ENCODE data around the gene AKR1B15. TPM values are rescaled to one million over a fixed set of nuclear protein-coding genes. Genes with fewer than 3 reads are reported as not detected.
"Not testable (repeated sequence)": the region's sequence is repeated elsewhere in the genome, so short reads cannot be mapped to it uniquely, and the experiment has no call there.

Gene AKR1B15
- total RNA-seq, 2 experiments from 2014 or later, result not detected

- Mint-ChIP-seq H3K9me3 (no peaks in the 10 kb centered on the region), H3K27me3 (peaks cover 4% of the 10 kb centered on the region)
- CTCF ChIA-PET, result interaction anchor here (1.8 kb wide), 1 partner anchor 18 kb away, joined by 6 read pairs; no protein-coding TSS in a partner anchor
These were observed 16.0 kb upstream of the AKR1B15 start for GRCh38 chr7:134532954-134533218.

GRCh38 chr7:134533288-134533771 lies 15.6 kb upstream of the AKR1B15 start:
- Mint-ChIP-seq H3K4me1 (ENCODE audit: low read depth) (no peaks in the 10 kb centered on the region), H3K4me3 (no peak overlapping the region), H3K27ac (no peak overlapping the region), H3K27me3 (peaks cover 4% of the 10 kb centered on the region), H3K9me3 (no peaks in the 10 kb centered on the region), H3K36me3 (ENCODE audit: low read depth) (no peaks in the 10 kb centered on the region)
- no peak for TF ChIP-seq CTCF (IDR thresholded peaks at IDR 0.05)
- ChIA-PET CTCF (interaction anchor here (1.1 to 1.8 kb wide), 2 partner anchors 14 to 19 kb away, joined by 3 to 6 read pairs; no protein-coding TSS in a partner anchor), POLR2A (no interaction called here)
- intact Hi-C loops (cut with micrococcal nuclease), result no loop called here
- DNase-seq, result no peak
- no peak for ATAC-seq

More at GRCh38 chr7:134532954-134533218, 16.0 kb upstream of the AKR1B15 start:
- no peak for TF ChIP-seq CTCF (IDR thresholded peaks at IDR 0.05)
- no peaks in the 10 kb centered on the region for H3K36me3 Mint-ChIP-seq (ENCODE audit: low read depth)
- DNase-seq, result no peak
- no peak overlapping the region for H3K4me3 Mint-ChIP-seq
- no peak overlapping the region for H3K27ac Mint-ChIP-seq
- POLR2A ChIA-PET, result no interaction called here
- no peak for ATAC-seq
- no peaks in the 10 kb centered on the region for H3K4me1 Mint-ChIP-seq (ENCODE audit: low read depth)
- intact Hi-C loops (cut with micrococcal nuclease), result no loop called here

GRCh38 chr7:134534633-134535032 lies 14.3 kb upstream of the AKR1B15 start:
- ChIA-PET POLR2A (no interaction called here), CTCF (interaction anchor here (1.0 kb wide), 1 partner anchor 13 kb away, joined by 3 read pairs; no protein-coding TSS in a partner anchor)
- Mint-ChIP-seq H3K27ac (no peak overlapping the region), H3K4me1 (ENCODE audit: low read depth) (no peaks in the 10 kb centered on the region), H3K27me3 (peaks cover 11% of the 10 kb centered on the region), H3K36me3 (ENCODE audit: low read depth) (no peaks in the 10 kb centered on the region), H3K9me3 (no peaks in the 10 kb centered on the region), H3K4me3 (no peak overlapping the region)
- intact Hi-C loops (cut with micrococcal nuclease), result no loop called here
- TF ChIP-seq CTCF (IDR thresholded peaks at IDR 0.05), result no peak
- no peak for DNase-seq
- no peak for ATAC-seq

- Mint-ChIP-seq H3K9me3 (no peaks in the 10 kb centered on the region), H3K4me1 (ENCODE audit: low read depth) (no peaks in the 10 kb centered on the region), H3K4me3 (no peak overlapping the region), H3K27me3 (peaks cover 10% of the 10 kb centered on the region), H3K36me3 (ENCODE audit: low read depth) (no peaks in the 10 kb centered on the region), H3K27ac (no peak overlapping the region)
- ATAC-seq (no peak), DNase-seq (no peak)
- intact Hi-C loops (cut with micrococcal nuclease), result no loop called here
- ChIA-PET CTCF (interaction anchor here (1.0 kb wide), 1 partner anchor 13 kb away, joined by 3 read pairs; no protein-coding TSS in a partner anchor), POLR2A (no interaction called here)
- no peak for TF ChIP-seq CTCF (IDR thresholded peaks at IDR 0.05)
These were observed 13.5 kb upstream of the AKR1B15 start for GRCh38 chr7:134535272-134535918.

GRCh38 chr7:134535919-134536299 lies 13.0 kb upstream of the AKR1B15 start:
- no peaks in the 10 kb centered on the region for H3K4me1 Mint-ChIP-seq (ENCODE audit: low read depth)
- no peak for TF ChIP-seq CTCF (IDR thresholded peaks at IDR 0.05)
- no peaks in the 10 kb centered on the region for H3K9me3 Mint-ChIP-seq
- ATAC-seq, result no peak
- no peak overlapping the region for H3K27ac Mint-ChIP-seq
- no peak for DNase-seq
- POLR2A ChIA-PET, result no interaction called here
- H3K36me3 Mint-ChIP-seq (ENCODE audit: low read depth), result no peaks in the 10 kb centered on the region
- H3K27me3 Mint-ChIP-seq, result peaks cover 13% of the 10 kb centered on the region
- CTCF ChIA-PET, result no interaction called here
- H3K4me3 Mint-ChIP-seq, result no peak overlapping the region
- intact Hi-C loops (cut with micrococcal nuclease), result no loop called here

- H3K27ac Mint-ChIP-seq; H3K4me3 Mint-ChIP-seq; H3K4me1 Mint-ChIP-seq (ENCODE audit: low read depth); H3K36me3 Mint-ChIP-seq (ENCODE audit: low read depth); POLR2A ChIA-PET; H3K9me3 Mint-ChIP-seq; intact Hi-C loops (cut with micrococcal nuclease); DNase-seq; ATAC-seq; CTCF ChIA-PET: not testable (repeated sequence)
- H3K27me3 Mint-ChIP-seq, result peaks cover 13% of the 10 kb centered on the region
These were observed 12.4 kb upstream of the AKR1B15 start for GRCh38 chr7:134536558-134536957.

GRCh38 chr7:134537273-134537781 lies 11.6 kb upstream of the AKR1B15 start:
- H3K27me3 Mint-ChIP-seq, result peaks cover 13% of the 10 kb centered on the region
- H3K9me3 Mint-ChIP-seq; CTCF ChIA-PET; ATAC-seq; H3K27ac Mint-ChIP-seq; DNase-seq; POLR2A ChIA-PET; H3K4me1 Mint-ChIP-seq (ENCODE audit: low read depth); intact Hi-C loops (cut with micrococcal nuclease); H3K4me3 Mint-ChIP-seq; H3K36me3 Mint-ChIP-seq (ENCODE audit: low read depth): not testable (repeated sequence)
